ENCODE data around the gene SDR9C7.
"Not testable (repeated sequence)": the region's sequence is repeated elsewhere in the genome, so short reads cannot be mapped to it uniquely, and the experiment has no call there.

Gene SDR9C7

DNA sequence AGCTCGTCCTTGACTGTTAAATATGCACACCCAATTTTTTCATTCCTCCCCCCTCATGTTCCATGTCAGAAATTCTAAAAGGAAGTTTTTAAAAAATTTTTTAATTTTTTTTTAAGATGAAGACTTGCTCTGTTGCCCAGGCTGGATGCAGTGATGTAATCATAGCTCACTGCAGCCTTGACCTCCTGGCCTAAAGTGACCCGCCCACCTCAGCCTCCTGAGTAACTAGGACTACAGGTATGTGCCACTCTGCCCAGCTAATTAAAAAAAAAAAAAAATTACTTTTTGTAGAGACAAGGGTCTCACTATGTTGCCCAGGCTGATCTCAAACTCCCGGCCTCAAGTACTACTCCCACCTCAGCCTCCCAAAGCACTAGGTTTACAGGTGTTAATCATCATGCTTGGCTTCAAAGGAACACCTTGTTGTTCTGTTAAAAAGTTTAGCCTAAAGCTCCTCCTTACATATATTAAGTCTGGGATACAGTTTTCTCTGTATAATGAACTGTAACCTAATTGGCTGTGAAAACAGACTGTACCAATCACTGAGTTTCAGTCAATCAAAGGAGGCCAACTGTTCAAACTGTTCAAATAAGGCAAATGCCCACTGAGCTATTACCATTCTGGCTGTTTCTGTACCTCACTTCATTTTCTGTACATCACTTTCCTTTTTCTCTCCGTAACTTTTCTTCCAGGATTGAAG is 17.8 kb downstream of the SDR9C7 start:
- no peak for DNase-seq (ENCODE audit: low spot score)

GRCh38 chr12:56914724-56915123 is 19.5 kb downstream of the SDR9C7 start:
- no peak for DNase-seq (ENCODE audit: low spot score)

DNA sequence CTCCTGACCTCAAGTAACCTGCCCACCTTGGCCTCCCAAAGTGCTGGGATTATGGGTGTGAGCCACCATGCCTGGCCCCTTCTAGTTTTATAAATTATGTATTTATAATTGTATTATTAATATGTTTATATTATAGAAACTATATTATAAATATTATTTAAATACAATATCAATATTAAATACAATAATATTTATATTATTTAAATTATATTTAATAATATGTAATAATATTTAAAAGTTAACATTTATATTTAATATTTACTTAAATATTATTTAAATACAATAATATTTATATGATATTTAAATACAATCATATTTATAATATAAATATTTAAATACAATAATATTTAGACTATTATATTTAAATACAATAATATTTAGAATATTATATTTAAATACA is 20.0 kb downstream of the SDR9C7 start:
- DNase-seq (ENCODE audit: low spot score), result no peak

DNA sequence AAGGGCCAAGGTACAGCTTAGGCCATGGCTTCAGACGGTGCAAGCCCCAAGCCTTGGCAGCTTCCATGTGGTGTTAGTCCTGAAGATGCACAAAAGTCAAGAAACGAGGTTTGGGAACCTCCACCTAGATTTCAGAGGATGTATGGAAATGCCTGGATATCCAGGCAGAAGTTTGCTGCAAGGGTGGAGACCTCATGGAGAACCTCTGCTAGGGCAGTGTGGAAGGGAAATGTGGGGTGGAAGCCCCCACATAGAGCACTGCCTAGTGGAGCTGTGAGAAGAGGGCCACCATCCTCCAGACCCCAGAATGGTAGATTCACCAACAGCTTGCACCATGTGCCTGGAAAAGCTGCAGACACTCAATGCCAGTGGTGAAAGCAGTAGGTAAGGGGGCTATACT is 24.8 kb downstream of the SDR9C7 start:
- not testable (repeated sequence) for DNase-seq (ENCODE audit: low spot score)

GRCh38 chr12:56908136-56908535 is 26.1 kb downstream of the SDR9C7 start:
- DNase-seq (ENCODE audit: low spot score), result no peak

DNA sequence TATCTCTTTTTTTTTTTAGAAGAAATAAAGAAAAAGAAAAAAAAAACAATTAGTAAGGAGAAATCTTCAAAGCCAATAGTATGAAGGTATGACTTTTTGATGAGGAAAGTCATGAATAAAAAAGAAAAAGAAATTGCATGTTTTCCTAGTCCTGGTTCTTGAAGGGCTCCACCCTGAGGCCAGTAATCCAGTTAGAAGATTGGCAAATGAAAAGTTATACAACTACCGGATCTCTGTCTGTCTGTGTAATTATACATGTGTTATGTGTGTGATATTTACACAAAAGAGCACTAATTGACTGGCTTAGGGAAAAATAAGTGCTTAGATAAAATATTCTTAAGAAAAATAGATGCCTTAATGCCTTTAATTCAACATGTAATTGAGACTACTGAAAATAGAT is 28.4 kb downstream of the SDR9C7 start:
- DNase-seq (ENCODE audit: low spot score), result no peak

GRCh38 chr12:56903374-56903773 is 30.8 kb downstream of the SDR9C7 start:
- no peak for DNase-seq (ENCODE audit: low spot score)

DNA sequence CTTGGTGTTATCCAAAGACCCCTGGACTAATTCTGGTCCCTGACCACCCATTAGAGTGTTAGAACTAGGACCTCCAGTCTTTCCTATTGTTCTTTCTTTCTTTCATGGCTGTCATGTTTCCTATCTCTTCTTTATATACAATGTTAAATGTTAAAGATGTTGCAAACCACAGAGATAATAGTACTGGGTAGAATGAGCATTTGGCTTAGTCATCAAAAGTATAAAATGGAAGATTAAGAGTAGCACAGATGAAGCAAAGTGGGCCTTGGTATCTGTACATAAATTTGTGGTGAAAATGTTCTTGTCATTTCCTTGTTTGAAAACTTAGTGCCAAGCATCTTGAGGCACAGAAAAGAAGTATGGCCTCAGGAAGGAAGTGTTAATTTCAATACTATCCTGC is 32.9 kb downstream of the SDR9C7 start:
- not testable (repeated sequence) for DNase-seq (ENCODE audit: low spot score)

DNA sequence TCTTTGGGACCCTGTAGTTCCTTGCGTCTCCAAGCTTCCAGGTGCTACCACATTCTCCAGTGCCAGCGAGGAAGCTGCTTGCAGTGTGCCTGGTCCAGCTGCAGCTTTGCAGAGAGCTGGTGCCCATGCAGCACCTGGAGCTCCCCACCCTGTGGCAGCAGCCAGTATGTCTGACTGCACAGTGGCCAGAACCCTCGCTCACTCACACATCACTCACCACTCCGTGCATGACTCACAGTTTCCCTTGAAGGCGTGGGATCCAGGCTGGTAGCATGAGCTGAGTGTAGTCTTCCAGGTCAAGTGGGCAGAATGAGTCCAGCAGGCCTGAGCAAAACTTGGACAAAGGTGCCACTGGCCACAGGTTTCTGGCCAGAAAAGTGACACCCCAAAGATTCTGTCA is 33.6 kb downstream of the SDR9C7 start:
- no peak for DNase-seq (ENCODE audit: low spot score)

GRCh38 chr12:56898938-56899337 is 35.3 kb downstream of the SDR9C7 start:
- no peak for DNase-seq (ENCODE audit: low spot score)

DNA sequence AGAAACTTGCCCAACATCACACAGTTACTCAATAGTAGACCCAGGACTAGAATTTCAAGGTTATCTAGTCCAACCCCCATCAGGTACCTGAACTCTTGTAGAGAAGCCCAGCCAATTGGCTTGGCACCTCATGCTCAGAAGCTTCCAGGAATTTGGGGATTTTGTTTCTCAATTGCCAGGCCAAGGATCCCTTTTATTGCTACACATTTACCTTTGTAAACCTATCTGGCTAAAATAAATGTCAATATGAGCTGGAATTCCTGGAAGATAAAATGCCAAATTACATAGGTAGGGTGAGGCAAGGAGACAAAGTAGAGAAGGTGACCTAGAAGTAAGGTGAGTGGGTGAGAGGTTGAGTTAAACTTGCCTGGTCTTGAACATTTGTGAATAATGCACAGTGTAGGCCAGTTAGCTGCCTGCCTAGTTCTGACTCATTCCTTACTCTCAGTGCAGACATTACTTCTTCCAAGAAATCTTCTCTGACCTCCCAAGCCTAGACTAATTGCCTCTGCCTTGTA is 36.3 kb downstream of the SDR9C7 start:
- no peak for DNase-seq (ENCODE audit: low spot score)

GRCh38 chr12:56896082-56896481 is 38.1 kb downstream of the SDR9C7 start:
- DNase-seq (ENCODE audit: low spot score), result no peak

DNA sequence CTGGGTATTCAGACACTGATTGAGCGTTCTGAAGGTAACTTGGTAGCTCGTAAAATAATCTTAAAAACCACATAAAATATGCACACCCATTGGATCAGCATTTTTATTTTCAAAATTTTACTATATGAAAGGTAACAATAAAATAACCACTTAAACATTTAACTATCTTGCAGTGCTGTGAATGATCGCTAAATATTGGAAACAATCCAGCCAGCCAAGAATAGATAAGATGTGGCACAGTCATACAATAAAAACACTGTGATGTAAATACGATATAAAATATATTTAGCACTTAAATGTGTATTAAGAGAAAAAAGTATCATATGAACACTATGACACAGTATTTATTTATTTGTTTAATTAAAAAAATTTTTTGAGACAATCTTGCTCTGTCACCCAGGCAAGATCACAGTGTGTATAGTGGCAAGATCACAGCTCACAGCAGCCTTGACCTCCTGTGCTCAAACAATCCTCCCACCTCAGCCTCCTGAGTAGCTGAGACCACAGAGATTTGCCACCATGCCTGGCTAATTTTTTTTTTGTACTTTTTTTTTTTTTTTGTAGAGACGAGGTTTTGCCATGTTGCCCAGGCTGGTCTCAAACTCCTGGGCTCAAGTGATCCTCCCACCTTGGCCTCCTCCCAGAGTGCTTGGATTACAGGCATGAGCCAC is 39.4 kb downstream of the SDR9C7 start:
- DNase-seq (ENCODE audit: low spot score), result no peak

DNA sequence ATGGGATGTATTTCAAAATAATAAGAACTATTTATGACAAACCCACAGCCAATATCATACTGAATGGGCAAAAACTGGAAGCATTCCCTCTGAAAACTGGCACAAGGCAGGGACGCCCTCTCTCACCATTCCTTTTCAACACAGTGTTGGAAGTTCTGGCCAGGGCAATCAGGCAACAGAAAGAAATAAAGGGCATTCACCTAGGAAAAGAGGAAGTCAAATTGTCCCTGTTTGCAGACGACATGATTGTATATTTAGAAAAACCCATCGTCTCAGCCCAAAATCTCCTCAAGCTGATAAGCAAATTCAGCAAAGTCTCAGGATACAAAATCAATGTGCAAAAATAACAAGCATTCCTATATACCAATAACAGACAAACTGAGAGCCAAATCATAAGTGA is 42.3 kb downstream of the SDR9C7 start:
- not testable (repeated sequence) for DNase-seq (ENCODE audit: low spot score)

DNA sequence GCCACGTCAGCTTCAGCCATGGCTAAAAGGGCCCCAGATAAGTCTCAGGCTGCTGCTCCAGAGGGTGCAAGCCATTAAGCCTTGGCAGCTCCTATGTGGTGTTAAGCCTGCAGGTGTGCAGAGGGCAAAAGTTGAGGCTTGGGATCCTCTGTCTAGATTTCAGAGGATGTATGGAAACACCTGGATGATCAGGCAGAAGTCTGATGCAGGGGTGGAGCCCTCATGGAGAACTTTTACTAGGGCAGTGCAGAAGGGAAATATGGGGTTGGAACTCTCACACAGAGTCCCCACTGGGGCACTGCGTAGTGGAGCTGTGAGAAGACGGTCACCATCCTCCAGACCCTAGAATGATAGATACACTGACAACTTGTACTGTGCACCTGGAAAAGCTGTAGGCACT is 47.9 kb downstream of the SDR9C7 start:
- no peak for DNase-seq (ENCODE audit: low spot score)

GRCh38 chr12:56885316-56885715 is 48.9 kb downstream of the SDR9C7 start:
- DNase-seq (ENCODE audit: low spot score), result no peak

- no peak for DNase-seq (ENCODE audit: low spot score)
These were observed 49.8 kb downstream of the SDR9C7 start for GRCh38 chr12:56884421-56884820.

- DNase-seq (ENCODE audit: low spot score), result not testable (repeated sequence)
These were observed 51.8 kb downstream of the SDR9C7 start for GRCh38 chr12:56882407-56882806.

- DNase-seq (ENCODE audit: low spot score), result no peak
These were observed 53.8 kb downstream of the SDR9C7 start for GRCh38 chr12:56880125-56880992.

DNA sequence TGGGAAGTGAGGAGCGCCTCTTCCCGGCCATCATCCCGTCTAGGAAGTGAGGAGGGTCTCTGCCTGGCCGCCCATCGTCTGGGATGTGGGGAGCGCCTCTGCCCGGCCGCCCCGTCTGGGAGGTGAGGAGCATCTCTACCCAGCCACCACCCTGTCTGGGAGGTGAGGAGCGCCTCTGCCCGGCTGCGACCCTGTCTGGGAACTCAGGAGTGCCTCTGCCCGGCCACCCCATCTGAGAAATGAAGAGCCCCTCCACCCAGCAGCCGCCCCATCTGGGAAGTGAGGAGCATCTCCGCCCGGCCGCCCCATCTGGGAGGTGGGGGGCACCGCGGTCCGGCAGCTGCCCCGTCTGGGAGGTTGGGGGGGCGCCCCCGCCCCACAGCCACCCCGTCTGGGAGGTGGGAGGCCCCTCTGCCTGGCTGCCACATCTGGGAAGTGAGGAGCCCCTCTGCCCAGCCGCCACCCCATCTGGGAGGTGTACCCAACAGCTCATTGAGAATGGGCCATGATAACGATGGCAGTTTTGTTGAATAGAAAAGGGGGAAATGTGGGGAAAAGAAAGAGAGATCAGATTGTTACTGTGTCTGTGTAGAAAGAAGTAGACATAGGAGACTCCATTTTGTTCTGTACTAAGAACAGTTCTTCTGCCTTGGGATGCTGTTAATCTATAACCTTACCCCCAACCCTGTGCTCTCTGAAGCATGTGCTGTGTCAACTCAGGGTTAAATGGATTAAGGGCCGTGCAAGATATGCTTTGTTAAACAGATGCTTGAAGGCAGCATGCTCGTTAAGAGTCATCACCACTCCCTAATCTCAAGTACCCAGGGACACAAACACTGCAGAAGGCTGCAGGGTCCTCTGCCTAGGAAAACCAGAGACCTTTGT is 54.7 kb downstream of the SDR9C7 start:
- DNase-seq (ENCODE audit: low spot score), result not testable (repeated sequence)

DNA sequence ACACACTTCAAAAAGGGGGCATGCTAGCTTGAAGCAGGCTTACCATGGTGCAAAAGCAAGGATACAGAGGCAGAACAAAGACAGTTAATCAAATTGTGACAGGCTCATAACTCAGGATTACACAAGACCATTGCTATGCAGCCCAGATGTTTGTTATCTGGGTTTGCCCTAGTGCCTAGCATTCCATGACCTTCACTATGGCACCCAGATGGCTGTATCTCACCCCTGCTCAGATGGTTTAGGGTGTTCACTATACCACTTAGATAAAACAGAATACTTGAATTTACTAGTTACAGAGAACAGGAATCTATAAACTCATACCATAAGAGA is 56.2 kb downstream of the SDR9C7 start:
- DNase-seq (ENCODE audit: low spot score), result no peak

Data from globus pallidus (tissue), 1 donor.